HG03354 (cell line): ENCODE data around the gene G6PC2.
"Not testable (repeated sequence)": the region's sequence is repeated elsewhere in the genome, so short reads cannot be mapped to it uniquely, and the experiment has no call there.

ENCODE experiments used
- ATAC-seq: cut with Tn5 transposase; IDR thresholded peaks from one replicate; pipeline ENCODE4 v1.9.1; 2021; ENCODE audit warnings: mild to moderate bottlenecking; ENCODE audit not compliant: unreplicated experiment, poor library complexity, severe bottlenecking

The G6PC2 gene, protein sequence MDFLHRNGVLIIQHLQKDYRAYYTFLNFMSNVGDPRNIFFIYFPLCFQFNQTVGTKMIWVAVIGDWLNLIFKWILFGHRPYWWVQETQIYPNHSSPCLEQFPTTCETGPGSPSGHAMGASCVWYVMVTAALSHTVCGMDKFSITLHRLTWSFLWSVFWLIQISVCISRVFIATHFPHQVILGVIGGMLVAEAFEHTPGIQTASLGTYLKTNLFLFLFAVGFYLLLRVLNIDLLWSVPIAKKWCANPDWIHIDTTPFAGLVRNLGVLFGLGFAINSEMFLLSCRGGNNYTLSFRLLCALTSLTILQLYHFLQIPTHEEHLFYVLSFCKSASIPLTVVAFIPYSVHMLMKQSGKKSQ

DNA sequence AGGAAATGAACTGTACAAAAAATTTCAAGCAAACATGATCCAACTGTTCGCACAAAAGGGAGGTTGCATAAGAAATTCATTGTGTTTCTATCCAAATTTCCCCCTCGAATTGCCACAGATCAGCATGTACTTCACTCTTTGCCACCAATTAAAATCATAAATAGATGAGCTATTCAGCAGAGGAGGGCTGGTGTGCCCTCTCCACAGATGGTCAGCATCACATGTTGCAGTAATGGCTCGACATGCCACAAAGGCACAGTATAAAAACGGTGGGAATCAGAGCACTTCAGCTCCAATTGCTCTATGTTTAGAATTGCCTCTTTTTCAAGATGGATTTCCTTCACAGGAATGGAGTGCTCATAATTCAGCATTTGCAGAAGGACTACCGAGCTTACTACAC, at the start of gene G6PC2:
Gene G6PC2 (plus strand): TSS at position 289 of the 400 bp plus-strand sequence. CDS start 41 bp downstream, at position 330.
- no peak for ATAC-seq

DNA sequence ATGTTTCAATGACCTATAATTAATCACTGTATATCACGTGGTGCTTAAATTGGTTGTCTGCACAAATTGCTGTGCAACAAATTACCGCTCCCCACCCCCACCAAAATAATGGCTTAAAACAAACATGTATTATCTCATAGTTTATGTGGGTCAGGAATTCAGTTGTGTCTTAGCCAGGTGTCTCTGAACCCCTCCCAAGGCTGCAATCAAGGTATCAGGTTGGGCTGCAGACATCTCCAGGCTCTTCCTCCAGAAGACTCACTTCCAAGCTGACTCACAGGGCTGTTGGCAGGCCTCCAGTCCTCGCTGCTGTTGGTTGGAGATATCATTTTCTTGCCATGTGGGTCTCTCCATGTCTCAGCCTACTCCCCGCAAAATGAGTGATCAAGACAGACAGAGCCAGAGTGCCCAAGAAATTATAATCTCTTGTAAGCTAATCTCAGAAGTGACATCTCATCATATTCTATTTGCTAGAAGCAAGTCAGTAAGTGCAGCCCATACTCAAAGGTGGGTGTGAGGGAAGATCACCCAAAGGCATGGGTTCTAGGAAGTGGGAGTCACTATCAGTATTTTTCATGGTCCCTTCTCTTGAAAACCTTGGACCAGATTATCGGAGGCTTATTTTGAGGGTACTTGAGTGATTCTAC, 49.3 kb upstream of the G6PC2 start:
- ATAC-seq = no peak

DNA sequence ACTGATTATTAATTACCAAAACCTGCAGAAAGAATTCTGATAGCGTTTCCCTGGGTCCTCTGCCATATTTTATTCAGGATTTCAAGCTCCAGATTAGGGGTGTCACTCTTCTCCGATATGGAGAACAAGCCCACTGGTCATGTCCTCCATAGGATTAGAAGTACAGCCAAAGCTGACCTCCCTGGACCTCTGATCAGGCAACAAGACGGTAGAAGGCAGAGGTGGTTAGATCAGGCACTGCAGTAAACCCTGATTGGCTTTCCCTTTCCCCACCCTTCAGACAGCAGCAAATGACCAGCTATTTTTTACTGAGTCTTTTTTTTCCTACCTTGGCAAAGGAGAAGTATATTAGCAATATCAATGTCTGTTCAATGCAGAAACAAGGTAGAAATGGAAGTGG, 48.6 kb upstream of the G6PC2 start:
- ATAC-seq = no peak

DNA sequence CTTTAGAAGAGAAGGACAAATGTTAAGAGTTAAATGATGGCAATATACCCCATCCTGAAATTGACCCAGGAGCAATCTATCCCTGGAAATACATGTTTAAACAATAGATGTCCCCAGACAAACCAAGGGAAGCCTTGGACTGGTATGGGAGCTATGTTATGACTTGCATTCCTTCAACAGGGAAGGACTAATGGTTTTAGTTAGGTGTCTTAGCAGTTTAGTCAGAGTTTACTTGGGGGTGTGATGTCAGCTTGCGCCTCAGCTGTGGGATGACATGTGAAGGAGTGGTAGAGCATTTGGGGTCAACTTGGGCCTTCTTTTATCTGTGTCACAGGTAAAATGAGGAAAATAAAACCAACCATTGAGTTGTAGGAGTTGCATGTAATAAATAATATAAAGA, 47.6 kb upstream of the G6PC2 start:
- ATAC-seq = no peak

DNA sequence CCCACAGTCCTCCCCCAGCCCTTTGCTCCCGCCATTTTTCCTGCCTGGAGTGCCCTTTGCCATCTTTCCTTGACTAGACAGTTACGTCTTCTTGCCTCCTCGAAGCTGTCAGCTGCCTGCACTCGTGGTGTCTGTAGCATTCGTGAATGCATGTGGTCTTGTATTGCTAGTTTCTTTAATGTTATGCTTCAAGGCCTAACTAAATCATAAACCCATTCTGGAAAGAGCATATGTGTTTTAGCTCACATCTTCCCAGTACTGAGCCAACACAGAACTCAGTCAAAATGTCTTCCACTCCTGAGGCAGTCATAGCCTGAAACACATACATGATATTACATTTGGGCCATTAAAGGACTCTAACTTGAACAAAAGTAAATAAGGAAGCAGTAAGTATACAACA, 46.4 kb upstream of the G6PC2 start:
- ATAC-seq = no peak

DNA sequence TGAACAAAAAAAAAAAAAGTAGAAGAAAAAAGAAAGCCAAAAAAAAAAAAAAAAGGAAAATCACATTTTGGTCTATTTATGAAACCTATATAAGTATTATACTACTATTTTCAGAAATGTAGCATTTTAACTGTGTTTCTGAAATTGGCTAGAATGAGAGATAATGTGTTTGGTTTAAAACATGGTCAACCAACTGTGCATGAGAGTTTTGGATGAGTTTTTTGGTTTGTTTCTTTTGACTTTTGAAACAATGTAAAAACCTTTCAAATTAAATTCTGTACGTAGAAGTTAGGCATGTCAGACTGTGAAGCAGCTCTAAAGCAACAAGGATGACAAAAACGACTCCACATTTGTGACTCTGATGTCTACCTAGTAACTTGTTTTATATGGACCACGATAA, 45.5 kb upstream of the G6PC2 start:
- no peak for ATAC-seq

DNA sequence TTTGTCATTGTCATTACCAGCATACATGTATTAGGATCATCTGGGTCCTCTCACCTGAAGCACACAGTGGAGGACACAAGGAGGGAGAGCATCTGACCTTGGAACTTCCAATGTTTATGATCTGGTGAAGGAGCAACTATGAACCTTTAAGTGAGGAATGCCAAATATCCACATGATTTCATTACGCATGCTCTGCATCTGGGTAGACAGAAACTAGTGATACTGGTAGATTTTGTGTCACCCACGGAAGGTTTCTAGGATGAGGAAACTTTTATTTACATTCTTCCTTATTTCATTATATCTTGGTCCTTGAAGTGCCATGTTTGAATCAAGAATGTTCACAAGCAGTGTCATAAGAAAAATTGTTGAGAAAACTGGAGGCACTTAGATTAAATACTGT, 42.9 kb upstream of the G6PC2 start:
- ATAC-seq = no peak

DNA sequence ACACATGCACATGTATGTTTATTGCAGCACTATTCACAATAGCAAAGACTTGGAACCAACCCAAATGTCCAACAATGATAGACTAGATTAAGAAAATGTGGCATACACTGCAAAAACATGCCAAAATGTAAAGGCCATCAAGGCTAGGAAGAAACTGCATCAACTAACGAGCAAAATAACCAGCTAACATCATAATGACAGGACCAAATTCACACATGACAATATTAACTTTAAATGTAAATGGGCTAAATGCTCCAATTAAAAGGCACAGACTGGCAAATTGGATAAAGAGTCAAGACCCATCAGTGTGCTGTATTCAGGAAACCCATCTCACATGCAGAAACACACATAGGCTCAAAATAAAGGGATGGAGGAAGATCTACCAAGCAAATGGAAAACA, 33.9 kb upstream of the G6PC2 start:
- ATAC-seq = not testable (repeated sequence)

DNA sequence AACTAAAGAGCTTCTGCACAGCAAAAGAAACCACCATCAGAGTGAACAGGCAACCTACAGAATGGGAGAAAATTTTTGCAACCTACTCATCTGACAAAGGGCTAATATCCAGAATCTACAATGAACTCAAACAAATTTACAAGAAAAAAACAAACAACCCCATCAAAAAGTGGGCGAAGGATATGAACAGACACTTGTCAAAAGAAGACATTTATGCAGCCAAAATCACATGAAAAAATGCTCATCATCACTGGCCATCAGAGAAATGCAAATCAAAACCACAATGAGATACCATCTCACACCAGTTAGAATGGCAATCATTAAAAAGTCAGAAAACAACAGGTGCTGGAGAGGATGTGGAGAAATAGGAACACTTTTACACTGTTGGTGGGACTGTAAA, 30.7 kb upstream of the G6PC2 start:
- ATAC-seq = not testable (repeated sequence)

DNA sequence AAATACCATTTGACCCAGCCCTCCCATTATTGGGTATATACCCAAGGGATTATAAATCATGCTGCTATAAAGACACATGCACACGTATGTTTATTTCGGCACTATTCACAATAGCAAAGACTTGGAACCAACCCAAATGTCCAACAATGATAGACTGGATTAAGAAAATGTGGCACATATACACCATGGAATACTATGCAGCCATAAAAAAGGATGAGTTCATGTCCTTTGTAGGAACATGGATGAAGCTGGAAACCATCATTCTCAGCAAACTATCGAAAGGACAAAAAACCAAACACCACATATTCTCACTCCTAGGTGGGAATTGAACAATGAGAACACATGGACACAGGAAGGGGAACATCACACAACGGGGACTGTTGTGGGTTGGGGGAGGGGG, 30.3 kb upstream of the G6PC2 start:
- ATAC-seq = not testable (repeated sequence)

DNA sequence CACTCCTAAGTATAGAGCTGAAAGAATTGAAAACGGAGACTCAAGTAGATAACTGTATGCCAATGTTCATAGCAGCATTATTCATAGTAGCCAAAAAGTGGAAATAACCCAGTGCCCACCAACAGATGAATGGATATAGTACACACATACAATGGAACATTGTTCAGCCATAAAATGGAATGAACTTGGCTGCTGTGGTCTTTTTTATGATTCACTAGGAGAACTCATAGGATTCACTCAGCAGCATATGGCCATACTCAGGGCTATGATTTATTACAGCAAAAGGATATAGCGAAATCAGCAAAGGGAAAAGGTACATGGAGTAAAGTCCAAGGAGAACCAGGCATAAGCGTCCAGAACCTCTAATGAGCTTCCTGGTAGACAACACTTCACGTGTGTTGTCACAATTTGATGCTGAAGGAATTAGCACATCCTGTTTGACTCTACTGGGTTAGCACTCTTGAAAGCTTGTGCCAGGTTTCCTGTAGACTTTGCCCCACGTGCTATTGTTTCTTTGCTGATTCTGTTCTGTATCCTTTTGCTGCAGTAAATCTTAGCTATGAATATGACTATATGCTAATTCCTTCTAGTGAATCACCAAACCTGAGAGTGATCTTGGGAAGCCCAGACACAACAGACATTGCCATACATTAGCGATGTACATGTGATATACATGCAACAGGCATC, 26.6 kb upstream of the G6PC2 start:
- ATAC-seq = no peak

DNA sequence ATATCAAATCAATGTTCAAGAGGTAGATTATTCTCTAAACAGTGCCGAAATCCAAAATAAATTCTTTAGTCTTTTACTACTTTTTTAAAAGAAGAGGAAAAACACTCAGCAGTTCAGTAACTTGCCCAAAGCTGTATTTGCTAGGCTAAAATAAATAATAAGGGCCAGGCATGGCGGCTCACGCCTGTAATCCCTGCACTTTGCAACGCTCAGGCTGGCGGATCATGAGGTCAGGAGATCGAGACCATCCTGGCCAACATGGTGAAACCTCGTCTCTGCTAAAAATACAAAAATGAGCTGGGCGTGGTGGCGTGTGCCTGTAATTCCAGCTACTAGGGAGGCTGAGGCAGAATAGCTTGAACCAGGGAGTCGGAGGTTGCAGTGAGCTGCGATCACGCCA, 18.9 kb upstream of the G6PC2 start:
- ATAC-seq = not testable (repeated sequence)

DNA sequence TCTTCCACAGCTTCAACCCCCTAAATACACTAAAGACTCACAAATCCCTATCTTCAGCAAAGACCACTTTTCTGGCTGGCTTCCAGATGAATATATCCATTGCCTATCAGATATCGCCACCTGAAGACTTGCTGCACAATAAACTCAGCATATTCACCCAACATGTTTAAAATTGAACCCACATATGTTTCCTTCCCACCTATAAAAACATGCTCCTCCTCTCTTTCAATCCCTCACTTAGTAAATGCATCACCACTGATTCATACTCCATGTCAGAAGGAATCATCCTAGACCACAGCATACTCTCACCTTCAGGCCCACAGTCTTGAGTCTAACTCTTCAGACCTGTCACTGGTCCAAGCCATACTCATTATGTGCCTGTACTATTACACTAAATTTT, 16.1 kb upstream of the G6PC2 start:
- no peak for ATAC-seq

DNA sequence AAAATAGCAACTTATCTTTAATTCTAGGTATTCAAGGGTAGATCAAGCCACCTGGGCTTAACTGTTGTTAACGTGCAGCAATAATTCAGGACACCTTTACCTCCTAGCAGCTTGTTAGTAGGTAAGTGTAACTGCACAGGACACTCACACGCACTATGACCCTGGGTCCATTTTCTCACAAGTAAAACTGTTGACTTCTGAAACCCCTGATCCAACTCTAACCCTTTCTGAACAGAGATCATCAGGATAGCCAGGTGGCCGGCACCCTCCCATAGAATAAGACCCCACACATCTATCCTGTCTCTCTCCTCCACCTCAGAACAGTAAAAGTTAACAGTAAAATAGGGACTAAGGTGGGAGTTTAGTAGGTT, 11.5 kb upstream of the G6PC2 start:
- peak; percentile 5 for ATAC-seq

DNA sequence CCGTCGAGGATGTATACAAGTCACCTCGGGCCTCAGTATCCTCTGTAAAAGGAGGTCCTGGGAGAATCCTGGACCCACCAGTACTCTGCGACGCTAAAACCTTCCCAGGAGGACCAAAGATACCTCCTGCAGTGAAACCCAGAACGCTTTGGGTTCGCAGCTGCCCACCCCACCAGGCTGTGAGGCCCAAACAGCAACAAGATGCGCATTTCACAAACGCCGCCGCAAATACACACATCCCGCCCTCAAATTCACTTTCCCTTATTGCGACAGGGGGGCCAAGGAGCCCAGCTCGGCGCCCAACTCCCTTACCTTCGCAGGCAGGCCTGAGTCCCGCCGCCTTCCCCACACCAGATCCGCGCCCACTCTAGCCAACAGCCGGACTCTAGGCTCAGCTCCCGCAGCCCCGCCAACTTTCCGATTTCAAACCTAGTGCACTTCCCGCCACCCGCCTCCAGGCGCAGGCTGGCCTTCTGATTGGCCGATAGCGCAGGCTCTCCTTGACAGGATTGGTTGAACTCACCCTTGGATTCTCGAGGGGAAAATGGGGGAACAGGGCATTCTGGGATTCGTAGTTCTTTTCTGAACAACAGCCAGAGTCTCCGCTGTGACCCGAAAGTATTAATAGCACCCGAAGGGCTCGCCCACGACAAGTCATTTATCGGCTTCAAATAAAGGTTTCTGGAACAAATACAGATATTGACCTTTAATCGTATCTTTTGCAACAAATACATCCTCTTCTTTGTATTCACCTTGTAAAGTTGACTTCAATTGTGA, 10.9 kb upstream of the G6PC2 start, which contains the start of gene SPC25:
Gene SPC25 (minus strand): TSS at position 425 of the 777 bp plus-strand sequence. CDS start 911 bp downstream, outside the sequence.
- peak; percentile 100 for ATAC-seq

DNA sequence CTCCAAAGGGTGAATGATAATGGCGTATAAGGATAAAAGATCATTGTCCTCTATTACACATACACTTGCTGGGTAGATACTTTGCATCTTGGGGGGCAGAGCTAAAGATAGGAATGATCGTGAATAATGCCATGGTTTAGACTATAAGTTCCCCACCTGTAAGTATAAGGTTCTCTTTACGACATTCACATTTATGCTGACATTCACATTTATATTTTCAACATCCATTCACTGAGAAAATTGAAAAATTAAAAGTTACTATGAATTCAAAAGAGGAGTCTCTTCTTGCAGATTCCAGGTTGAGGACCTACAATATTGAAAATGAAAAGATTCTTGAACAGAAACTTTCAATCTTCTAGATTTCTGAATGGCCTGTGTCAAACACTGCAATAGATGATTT, 8.8 kb upstream of the G6PC2 start:
- no peak for ATAC-seq

DNA sequence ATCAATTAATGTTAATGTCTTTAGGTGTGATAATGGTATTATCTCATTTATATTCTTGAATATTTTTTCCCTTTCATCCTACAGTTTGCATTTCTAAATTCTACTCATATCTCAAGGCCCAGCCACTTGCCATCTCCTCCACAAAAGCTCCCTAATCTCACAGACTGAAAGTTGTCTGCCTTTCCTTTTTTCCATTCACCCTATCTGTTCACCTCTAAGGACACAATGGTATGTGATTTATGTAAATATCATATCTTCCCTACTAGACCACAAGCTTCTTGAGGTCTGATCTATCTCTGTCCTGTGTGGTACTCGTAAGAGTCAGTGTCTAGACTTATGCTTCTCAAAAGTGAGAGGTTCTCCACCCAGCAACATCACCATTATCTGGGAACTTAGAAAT, 7.0 kb upstream of the G6PC2 start:
- no peak for ATAC-seq

DNA sequence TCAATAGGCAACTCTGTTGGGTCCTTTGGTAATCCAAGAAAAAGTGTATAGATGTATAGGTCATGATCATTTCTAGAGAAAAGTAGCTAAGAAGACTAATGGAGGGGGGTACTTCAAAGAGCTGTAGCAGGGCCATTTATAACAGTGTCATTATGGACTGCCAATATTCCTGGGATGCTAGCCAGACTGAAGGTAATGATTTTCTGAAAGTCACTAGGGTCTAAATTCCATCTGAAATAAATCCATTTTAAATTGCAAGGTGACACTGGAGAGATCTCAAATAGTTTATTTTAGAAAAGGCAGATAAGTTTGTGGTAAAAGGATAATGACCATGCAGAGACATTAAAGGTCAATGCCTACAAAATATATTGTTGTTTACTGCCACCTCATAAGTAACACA, 6.4 kb upstream of the G6PC2 start:
- no peak for ATAC-seq

DNA sequence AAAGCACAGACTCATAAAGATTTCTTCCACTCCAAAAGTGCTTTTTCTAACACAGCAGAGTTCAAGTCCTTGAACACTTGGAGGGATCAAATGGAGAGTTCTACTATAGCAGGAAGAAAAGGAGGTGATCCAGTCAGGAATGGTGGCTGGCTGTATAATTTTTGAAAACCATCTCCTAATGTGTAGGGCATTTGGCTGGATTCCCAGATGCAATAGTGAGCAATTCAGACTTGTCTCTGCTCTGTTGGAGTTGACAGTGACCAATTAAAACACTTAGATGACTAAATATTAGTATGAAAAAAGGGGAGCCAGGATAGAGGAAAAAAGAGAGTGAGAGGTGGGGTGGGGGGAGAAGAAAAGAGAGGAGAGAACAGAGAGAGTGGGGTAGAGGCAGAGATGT, 5.3 kb upstream of the G6PC2 start:
- no peak for ATAC-seq

DNA sequence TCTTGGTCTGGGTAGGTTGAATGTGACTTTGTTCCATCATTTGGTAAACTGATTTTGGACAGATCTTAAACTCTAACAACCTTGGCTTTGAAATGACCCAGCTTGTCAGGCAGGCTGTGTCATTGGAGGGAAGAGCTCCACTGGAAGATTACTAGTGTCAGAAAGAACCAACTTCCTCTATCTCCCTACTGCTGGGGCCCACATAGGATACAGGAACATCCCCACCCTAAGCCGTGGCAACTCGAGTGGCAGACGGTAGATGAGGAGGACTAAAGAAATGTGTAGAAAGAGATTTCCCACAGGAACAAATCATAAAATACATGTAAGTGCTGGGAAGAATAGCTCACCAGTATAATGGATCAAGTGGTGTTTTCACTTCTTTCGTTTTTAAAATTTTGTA, 4.3 kb upstream of the G6PC2 start:
- ATAC-seq = no peak
